H7 (cell line): ENCODE results near the gene TMEM259. TPM values are rescaled to one million over a fixed set of nuclear protein-coding genes. Genes with fewer than 3 reads are reported as not detected.

Experiments used
- DNase-seq: peaks from one replicate; pipeline ENCODE4 v3.0.0; 2012
- H3K27me3 ChIP-seq: 2 replicates; pipeline ENCODE4 v1.6.0; 2011; ENCODE audit warnings: mild to moderate bottlenecking, low read length; ENCODE audit not compliant: control insufficient read depth, insufficient read depth
- H3K36me3 ChIP-seq: replicated peaks from 2 replicates; pipeline ENCODE4 v1.5.1; 2011; ENCODE audit warnings: low read length; ENCODE audit not compliant: control insufficient read depth, insufficient read depth
- H3K4me3 ChIP-seq: 2 replicates; pipeline ENCODE4 v1.5.1; 2011; ENCODE audit warnings: low read depth, mild to moderate bottlenecking, control low read depth, low read length, moderate library complexity; ENCODE audit not compliant: insufficient read depth
- total RNA-seq: library from RNA; depleted of rRNA; stranded (reverse); fragments of >200 nt; shearing (Covaris generic); gene quantifications from 2 replicates; pipeline ENCODE4 v1.2.3, GENCODE V29; 2014

TMEM259 gene
- total RNA-seq, 1 experiment from 2014 or later: 153 TPM

DNA sequence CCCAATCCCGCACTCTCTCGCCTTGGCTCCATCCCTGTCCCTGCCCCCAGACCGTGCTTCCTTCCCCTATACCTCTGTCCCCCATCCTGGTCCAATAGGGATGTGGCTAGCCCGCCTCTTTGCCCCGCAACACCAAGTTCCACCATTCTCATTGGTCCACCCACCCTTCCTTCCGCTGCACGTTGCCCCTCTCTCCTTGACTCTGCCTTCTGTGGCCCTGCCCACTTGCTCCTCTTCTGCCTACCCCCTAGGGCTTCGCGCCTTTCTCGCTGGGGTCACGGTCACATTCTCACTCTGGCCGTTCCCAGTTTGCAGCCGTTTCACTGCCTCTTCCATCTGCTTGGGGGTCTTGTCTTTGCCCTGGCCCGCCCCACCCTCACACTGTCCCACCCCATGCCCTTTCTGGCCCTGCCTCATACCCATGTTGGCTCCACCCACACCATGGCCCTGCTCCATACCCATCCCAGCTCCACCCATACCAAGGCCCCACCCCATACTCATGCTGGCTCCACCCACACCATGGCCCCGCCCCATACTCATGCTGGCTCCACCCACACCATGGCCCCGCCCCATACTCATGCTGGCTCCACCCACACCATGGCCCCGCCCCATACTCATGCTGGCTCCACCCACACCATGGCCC lies 41.6 kb upstream of the TMEM259 start:
- Histone ChIP-seq H3K4me3 (peak overlapping the region; percentile 59), H3K36me3 (peaks cover 1% of the 10 kb centered on the region; the same call in 1 of the 2 replicates), H3K27me3 (peaks cover 21% of the 10 kb centered on the region)
- peak; percentile 93 for DNase-seq

DNA sequence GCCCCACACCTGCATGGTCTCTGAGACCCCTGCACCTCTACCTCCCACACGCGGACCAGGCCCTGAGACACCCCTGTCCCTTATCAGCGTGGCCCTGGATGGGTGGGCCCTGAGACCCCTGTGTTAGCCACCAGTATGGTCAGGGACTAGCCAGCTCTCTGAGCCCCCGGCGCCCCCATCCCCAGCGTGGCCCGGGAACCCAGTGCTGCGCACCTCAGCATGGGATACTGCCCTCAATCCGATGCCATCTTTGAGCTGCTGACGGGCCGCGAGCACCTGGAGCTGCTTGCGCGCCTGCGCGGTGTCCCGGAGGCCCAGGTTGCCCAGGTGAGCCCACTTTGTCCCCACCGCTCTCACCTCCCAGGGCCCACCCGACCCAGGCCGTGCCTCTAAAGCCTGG lies 41.1 kb upstream of the TMEM259 start:
- no peak for DNase-seq
- peaks cover 16% of the 10 kb centered on the region for H3K27me3 ChIP-seq
- H3K4me3 ChIP-seq: peak overlapping the region; percentile 59
- peaks cover 1% of the 10 kb centered on the region; the same call in 1 of the 2 replicates for H3K36me3 ChIP-seq

DNA sequence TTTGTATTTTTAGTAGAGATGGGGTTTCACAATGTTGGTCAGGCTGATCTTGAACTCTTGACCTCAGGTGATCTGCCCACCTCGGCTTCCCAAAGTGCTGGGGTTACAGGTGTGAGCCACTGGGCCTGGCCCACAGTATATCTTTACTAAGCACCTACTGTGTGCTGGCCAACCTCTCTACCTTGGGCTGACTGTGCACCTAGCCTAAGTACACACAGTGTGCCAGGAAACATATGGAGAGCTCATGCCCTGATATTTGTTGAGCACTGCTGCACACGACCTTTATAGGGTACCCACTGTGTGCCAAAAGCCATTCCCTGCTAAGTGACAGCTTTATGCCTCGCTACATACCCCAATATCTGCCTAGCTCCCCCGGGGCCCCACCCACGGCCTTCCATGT lies 39.8 kb upstream of the TMEM259 start:
- no peak for DNase-seq
- Histone ChIP-seq H3K27me3 (peaks cover 7% of the 10 kb centered on the region), H3K4me3 (no peak overlapping the region), H3K36me3 (peaks cover 1% of the 10 kb centered on the region; the same call in 1 of the 2 replicates)

DNA sequence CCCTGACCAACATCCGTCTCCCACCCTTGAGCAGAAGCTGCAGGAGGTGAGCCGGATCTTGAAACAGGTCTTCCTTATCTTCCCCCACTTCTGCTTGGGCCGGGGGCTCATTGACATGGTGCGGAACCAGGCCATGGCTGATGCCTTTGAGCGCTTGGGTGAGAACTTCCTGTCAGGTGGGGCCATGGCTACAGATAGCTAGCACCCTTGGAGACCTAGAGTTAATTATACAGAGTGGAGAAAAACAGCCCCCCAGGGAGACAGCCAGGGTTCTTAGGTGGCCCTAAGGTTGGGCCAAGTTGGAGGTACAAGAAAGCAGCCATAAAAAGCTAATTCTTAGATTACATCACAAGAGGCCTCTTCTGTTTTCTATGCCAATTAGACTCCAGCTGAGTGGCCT lies 37.2 kb upstream of the TMEM259 start:
- Histone ChIP-seq H3K27me3 (no peaks in the 10 kb centered on the region), H3K4me3 (no peak overlapping the region), H3K36me3 (peaks cover 1% of the 10 kb centered on the region; the same call in 1 of the 2 replicates)
- DNase-seq: no peak

DNA sequence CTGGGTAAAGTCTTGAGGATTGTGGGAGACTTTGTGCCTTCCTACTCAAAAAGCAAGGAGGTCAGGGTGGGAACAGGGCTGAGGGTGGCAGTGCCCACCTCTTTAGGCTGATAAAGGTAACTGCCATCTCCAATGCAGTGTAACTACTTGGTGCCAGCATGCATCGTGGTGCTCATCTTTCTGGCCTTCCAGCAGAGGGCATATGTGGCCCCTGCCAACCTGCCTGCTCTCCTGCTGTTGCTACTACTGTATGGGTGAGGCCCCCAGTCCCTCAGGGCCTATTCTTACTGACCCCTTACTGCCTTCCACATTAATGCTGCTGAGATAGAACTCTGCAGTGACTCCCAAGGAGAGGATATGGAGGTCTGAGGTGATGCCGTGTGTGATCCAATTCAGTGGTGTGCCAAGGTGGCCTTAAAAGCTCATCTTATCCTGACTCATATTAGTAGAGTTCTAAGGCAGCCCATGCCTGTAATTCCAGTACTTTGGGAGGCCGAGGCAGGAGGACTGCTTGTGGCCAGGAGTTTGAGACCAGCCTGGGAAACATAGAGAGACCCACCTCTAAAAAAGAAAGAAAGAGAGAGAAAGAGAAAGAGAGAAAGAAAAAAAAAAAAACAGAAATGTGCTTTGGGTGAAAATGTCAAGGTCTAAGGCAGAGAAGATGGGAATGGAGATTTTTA lies 36.4 kb upstream of the TMEM259 start:
- no peaks in the 10 kb centered on the region for H3K27me3 ChIP-seq
- DNase-seq: no peak
- H3K4me3 ChIP-seq: no peak overlapping the region
- peaks cover 1% of the 10 kb centered on the region; the same call in 1 of the 2 replicates for H3K36me3 ChIP-seq

DNA sequence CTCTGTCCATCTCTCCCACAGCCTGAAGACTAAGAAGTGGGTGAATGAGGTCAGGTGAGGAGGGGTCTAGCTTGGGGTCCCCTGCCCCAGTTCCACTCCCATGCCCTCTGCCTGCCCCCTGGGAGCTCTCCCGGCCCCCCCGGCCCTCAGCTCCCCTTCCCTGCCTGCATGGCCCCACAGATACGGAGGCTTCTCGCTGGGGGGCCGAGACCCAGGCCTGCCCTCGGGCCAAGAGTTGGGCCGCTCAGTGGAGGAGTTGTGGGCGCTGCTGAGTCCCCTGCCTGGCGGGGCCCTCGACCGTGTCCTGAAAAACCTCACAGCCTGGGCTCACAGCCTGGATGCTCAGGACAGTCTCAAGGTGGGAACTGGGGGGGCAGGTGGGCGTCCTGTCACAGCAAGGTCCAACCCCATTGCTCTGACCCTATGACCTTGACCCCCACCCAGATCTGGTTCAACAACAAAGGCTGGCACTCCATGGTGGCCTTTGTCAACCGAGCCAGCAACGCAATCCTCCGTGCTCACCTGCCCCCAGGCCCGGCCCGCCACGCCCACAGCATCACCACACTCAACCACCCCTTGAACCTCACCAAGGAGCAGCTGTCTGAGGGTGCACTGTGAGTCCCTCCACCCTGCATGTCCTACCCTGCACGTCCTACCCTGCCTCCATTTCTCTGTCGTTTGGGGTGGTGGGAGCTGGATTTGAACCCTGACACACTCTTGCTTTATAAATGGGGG lies 35.1 kb upstream of the TMEM259 start:
- Histone ChIP-seq H3K4me3 (no peak overlapping the region), H3K36me3 (peaks cover 1% of the 10 kb centered on the region; the same call in 1 of the 2 replicates), H3K27me3 (no peaks in the 10 kb centered on the region)
- DNase-seq: no peak

DNA sequence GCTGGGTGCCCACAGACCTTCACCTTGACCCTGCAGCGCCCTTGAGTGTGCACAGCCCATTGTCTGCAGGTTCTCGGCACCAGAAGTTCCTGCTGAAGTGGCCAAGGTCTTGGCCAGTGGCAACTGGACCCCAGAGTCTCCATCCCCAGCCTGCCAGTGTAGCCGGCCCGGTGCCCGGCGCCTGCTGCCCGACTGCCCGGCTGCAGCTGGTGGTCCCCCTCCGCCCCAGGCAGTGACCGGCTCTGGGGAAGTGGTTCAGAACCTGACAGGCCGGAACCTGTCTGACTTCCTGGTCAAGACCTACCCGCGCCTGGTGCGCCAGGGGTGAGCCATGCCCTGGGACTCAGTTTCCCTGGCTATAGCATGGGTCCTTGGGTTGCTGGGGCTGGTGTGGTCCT lies 34.1 kb upstream of the TMEM259 start:
- no peak overlapping the region for H3K4me3 ChIP-seq
- DNase-seq: no peak
- H3K36me3 ChIP-seq: no peaks in the 10 kb centered on the region
- no peaks in the 10 kb centered on the region for H3K27me3 ChIP-seq

DNA sequence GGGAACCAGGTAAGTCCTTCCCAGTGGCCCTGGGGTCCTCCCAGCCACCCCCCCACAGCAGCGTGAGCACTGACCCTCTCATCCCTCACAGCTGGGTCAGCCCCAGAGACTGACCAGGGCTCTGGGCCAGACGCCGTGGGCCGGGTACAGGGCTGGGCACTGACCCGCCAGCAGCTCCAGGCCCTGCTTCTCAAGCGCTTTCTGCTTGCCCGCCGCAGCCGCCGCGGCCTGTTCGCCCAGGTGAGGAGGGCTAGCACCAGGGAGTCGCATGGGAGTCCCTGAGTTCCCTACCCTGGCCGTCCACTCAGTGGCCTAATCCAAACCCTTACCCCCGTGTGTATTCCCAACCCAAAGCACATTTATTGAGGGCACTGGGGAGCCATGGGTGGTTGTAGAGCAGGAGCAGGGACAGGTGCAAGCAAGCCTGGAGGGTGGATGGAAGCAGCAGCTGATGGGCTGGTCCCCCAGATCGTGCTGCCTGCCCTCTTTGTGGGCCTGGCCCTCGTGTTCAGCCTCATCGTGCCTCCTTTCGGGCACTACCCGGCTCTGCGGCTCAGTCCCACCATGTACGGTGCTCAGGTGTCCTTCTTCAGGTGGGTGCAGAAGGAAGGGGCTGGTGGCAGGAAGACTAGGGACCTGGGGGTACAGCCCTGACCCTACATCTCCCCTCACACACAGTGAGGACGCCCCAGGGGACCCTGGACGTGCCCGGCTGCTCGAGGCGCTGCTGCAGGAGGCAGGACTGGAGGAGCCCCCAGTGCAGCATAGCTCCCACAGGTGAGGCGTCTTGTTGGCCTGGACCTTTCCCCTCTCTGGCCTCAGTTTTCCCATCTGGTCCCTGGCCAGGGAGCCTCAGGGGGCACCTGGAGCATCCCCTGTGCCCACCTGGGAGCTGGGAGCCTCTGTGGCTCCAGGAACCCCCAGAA lies 33.4 kb upstream of the TMEM259 start:
- DNase-seq: no peak
- no peaks in the 10 kb centered on the region for H3K27me3 ChIP-seq
- no peak overlapping the region for H3K4me3 ChIP-seq
- no peaks in the 10 kb centered on the region for H3K36me3 ChIP-seq

DNA sequence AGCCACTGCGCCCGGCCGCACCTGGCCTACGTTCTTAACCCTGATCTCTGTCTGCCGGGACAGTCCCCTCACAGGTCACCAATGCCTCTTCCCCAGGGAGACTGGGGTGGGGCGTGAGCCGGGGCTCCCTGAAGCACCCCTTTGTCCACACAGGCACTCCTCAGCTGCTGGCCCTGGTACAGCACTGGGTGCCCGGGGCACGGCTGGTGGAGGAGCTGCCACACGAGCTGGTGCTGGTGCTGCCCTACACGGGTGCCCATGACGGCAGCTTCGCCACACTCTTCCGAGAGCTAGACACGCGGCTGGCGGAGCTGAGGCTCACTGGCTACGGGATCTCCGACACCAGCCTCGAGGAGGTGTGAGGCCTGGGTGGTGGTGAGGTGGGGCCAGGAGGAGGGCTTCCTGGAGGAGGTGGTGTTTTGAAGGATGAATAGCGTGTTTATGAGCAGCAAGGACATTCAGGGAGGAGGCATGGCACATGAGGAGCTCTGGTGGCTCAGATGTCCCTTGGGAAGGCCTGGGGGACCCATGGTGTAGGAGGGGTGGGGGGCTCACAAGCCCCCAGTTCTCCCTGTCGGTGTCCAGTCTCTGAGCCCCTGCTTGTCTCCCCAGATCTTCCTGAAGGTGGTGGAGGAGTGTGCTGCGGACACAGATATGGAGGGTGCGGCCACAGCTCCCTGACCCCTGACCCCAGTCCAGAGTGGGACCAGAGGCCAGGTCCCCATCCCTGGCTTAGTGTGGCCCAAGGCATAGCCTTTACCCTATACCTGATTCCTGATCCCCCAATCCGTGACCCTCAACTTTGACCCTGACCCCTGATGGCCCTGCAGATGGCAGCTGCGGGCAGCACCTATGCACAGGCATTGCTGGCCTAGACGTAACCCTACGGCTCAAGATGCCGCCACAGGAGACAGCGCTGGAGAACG lies 32.5 kb upstream of the TMEM259 start:
- no peak overlapping the region for H3K4me3 ChIP-seq
- H3K27me3 ChIP-seq: no peaks in the 10 kb centered on the region
- DNase-seq: no peak
- no peaks in the 10 kb centered on the region for H3K36me3 ChIP-seq

DNA sequence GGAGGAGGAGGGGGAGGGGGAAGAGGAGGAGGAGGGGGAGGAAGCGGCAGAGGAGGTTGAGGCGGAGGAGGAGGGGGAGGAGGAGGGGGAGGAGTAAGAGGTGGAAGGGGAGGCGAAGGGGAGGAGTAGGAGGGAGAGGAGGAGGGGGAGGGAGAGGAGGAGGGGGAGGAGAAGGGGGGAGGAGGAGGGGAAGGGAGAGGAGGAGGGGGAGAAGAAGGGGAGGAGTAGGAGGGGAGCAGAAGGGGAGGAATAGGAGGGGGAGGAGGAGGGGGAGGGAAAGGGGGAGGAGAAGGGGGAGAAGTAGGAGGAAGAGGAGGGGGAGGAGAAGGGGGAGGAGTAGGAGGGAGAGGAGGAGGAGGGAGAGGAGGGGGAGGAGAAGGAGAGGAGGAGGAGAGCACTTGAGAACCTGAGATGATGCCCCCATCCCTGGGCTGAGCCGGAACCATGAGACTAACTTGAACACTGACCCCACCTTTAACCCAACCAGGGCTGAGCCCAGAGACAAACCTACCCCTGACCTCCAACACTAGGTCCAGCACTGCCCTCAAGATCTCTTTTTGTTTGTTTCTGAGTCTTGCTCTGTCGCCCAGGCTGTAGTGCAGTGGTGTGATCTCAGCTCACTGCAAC lies 31.5 kb upstream of the TMEM259 start:
- no peak for DNase-seq
- Histone ChIP-seq H3K27me3 (no peaks in the 10 kb centered on the region), H3K36me3 (no peaks in the 10 kb centered on the region), H3K4me3 (no peak overlapping the region)

DNA sequence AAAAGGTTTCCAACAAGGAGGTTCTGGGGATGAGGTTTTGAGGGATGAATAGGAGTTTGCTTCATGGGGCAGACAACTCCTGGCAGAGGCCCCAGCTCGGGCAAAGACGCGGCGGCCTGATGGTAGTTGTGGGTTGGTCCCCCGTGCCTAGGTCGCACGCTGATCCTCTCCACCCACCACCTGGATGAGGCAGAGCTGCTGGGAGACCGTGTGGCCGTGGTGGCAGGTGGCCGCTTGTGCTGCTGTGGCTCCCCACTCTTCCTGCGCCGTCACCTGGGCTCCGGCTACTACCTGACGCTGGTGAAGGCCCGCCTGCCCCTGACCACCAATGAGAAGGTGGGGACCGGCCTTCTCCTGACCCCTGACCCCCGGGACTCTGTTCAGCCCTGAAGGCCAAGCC lies 30.9 kb upstream of the TMEM259 start:
- no peak for DNase-seq
- Histone ChIP-seq H3K27me3 (no peaks in the 10 kb centered on the region), H3K4me3 (no peak overlapping the region)

DNA sequence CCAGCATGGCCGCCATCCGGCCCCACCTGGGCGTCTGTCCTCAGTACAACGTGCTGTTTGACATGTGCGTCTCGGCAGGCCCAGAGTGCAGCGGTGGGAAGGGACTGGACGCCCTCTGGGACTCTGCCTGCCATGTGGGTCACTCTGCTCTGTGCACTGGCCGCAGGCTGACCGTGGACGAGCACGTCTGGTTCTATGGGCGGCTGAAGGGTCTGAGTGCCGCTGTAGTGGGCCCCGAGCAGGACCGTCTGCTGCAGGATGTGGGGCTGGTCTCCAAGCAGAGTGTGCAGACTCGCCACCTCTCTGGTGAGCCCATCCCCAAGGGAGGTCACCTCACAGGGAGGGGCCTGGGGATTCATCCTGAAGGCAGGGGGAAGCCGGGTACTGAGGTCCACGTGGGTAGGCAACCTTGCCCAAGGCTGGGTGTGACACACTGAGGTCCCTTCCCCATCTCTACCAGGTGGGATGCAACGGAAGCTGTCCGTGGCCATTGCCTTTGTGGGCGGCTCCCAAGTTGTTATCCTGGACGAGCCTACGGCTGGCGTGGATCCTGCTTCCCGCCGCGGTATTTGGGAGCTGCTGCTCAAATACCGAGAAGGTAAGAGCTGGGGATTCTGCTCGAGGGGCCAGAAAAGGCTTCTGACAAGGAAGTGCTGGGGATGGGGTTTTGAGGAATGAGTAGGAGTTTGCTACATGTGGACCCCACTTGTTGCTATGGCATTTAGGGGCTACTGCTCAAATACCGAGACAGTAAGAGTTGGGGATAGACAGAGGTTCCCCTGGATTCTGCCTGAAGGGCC lies 30.3 kb upstream of the TMEM259 start:
- no peak overlapping the region for H3K4me3 ChIP-seq
- H3K27me3 ChIP-seq: no peaks in the 10 kb centered on the region
- DNase-seq: no peak
- no peaks in the 10 kb centered on the region for H3K36me3 ChIP-seq

More for the DNA sequence above, 30.9 kb upstream of the TMEM259 start:
- no peaks in the 10 kb centered on the region for H3K36me3 ChIP-seq
